Germinal center (tissue), 1 donor: Measurements from ENCODE around the gene NXNL1.
A peak's percentile ranks its signal among the peaks of the same experiment; 100 is the strongest.

Source experiments
- DNase-seq: peaks from one replicate; pipeline ENCODE4 v3.0.0; 2012; ENCODE audit warnings: mixed read lengths, low spot score

Gene NXNL1

GRCh38 chr19:17455308-17456123, 5.2 kb downstream of the NXNL1 start:
- no peak for DNase-seq

GRCh38 chr19:17454576-17455071, 6.1 kb downstream of the NXNL1 start:
- no peak for DNase-seq

- DNase-seq, result no peak
These were observed 8.9 kb downstream of the NXNL1 start for GRCh38 chr19:17451820-17452219.

GRCh38 chr19:17450264-17451075, 10.3 kb downstream of the NXNL1 start:
- no peak for DNase-seq

GRCh38 chr19:17448131-17448967, 12.4 kb downstream of the NXNL1 start, which contains the start of gene TMEM221:
TSS of gene TMEM221 (minus strand) at chr19:17448668. CDS start at chr19:17448462, 206 bp downstream.
- peak; percentile 67 for DNase-seq

- no peak for DNase-seq
These were observed 13.0 kb downstream of the NXNL1 start for GRCh38 chr19:17447704-17448130.

GRCh38 chr19:17445526-17446165, 15.1 kb downstream of the NXNL1 start:
- DNase-seq, result no peak

- DNase-seq, result peak; percentile 46
These were observed 19.3 kb downstream of the NXNL1 start for GRCh38 chr19:17441241-17442021.

GRCh38 chr19:17436874-17437267, 23.9 kb downstream of the NXNL1 start:
- no peak for DNase-seq

GRCh38 chr19:17436094-17436873, 24.4 kb downstream of the NXNL1 start:
- no peak for DNase-seq

GRCh38 chr19:17435218-17435617, 25.5 kb downstream of the NXNL1 start:
- DNase-seq, result no peak

- no peak for DNase-seq
These were observed 29.3 kb downstream of the NXNL1 start for GRCh38 chr19:17431417-17431816.

- DNase-seq, result no peak
These were observed 31.0 kb downstream of the NXNL1 start for GRCh38 chr19:17429641-17430113.

- DNase-seq, result peak; percentile 51
These were observed 35.9 kb downstream of the NXNL1 start for GRCh38 chr19:17424743-17425365.

- no peak for DNase-seq
These were observed 37.1 kb downstream of the NXNL1 start for GRCh38 chr19:17423429-17424208.

- DNase-seq, result no peak
These were observed 38.8 kb downstream of the NXNL1 start for GRCh38 chr19:17421942-17422341.

GRCh38 chr19:17420475-17420924, 40.2 kb downstream of the NXNL1 start:
- DNase-seq, result peak; percentile 40
